COR-L47 (cell line): Measurements from ENCODE around the gene ISL2.

Source experiments
- DNase-seq: peaks from one replicate; lab custom pipeline; 2025; lab: John Stamatoyannopoulos, UW

Gene ISL2

GRCh38 chr15:76342058-76342381, 5.4 kb downstream of the ISL2 start:
- no peak for DNase-seq

- no peak for DNase-seq
These were observed 6.0 kb downstream of the ISL2 start for GRCh38 chr15:76342382-76343201.

- no peak for DNase-seq
These were observed 6.9 kb downstream of the ISL2 start for GRCh38 chr15:76343313-76343996.

- no peak for DNase-seq
These were observed 8.5 kb downstream of the ISL2 start for GRCh38 chr15:76344893-76345582.

GRCh38 chr15:76345583-76345879, 9.0 kb downstream of the ISL2 start:
- no peak for DNase-seq

- DNase-seq, result no peak
These were observed 9.5 kb downstream of the ISL2 start for GRCh38 chr15:76345880-76346668.

- no peak for DNase-seq
These were observed 10.3 kb downstream of the ISL2 start for GRCh38 chr15:76346669-76347481.

- no peak for DNase-seq
These were observed 11.0 kb downstream of the ISL2 start for GRCh38 chr15:76347482-76348055.

GRCh38 chr15:76349301-76350070, 12.9 kb downstream of the ISL2 start:
- no peak for DNase-seq

- DNase-seq, result no peak
These were observed 16.5 kb downstream of the ISL2 start for GRCh38 chr15:76353023-76353577.

- DNase-seq, result no peak
These were observed 17.3 kb downstream of the ISL2 start for GRCh38 chr15:76353903-76354302.

GRCh38 chr15:76354823-76355440, 18.4 kb downstream of the ISL2 start:
- no peak for DNase-seq

- no peak for DNase-seq
These were observed 21.9 kb downstream of the ISL2 start for GRCh38 chr15:76358453-76358852.

GRCh38 chr15:76359152-76359551, 22.6 kb downstream of the ISL2 start:
- DNase-seq, result peak; percentile 13

- no peak for DNase-seq
These were observed 23.8 kb downstream of the ISL2 start for GRCh38 chr15:76360416-76360815.

- DNase-seq, result peak; percentile 35
These were observed 26.7 kb downstream of the ISL2 start for GRCh38 chr15:76363251-76363650.

- DNase-seq, result peak; percentile 71
These were observed 30.1 kb downstream of the ISL2 start for GRCh38 chr15:76366714-76367113.

GRCh38 chr15:76368122-76368621, 31.6 kb downstream of the ISL2 start:
- DNase-seq, result no peak

GRCh38 chr15:76376029-76376428, 39.5 kb downstream of the ISL2 start:
- no peak for DNase-seq
